RWPE1 (cell line): Measurements from ENCODE around the gene MYLK4.

Experiments used
- CTCF ChIA-PET: fragments of 350-600 bp; sonication (Branson Sonifier 250); formaldehyde crosslinking; extraction: SDS; loops from one replicate; lab custom pipeline; 2021; lab: Yijun Ruan, JAX
- POLR2A ChIA-PET: fragments of 400-600 bp; formaldehyde crosslinking; extraction: SDS; loops from one replicate; lab custom pipeline; 2020; ENCODE audit warnings: antibody characterized with exemption; ENCODE audit not compliant: low non-redundant PET; lab: Yijun Ruan, JAX
- DNase-seq: peaks from one replicate; pipeline ENCODE4 v3.0.0; 2012; ENCODE audit warnings: low spot score
- H3K27ac ChIP-seq: fragments of 450-650 bp; 2 replicates; pipeline ENCODE4 v1.5.1; 2017
- TF ChIP-seq, protein P1 (sequence below): fragments of 450-650 bp; conservative IDR thresholded peaks from 2 replicates; pipeline ENCODE4 v1.5.1; 2017; ENCODE audit warnings: low read depth, mild to moderate bottlenecking

The MYLK4 gene

DNA sequence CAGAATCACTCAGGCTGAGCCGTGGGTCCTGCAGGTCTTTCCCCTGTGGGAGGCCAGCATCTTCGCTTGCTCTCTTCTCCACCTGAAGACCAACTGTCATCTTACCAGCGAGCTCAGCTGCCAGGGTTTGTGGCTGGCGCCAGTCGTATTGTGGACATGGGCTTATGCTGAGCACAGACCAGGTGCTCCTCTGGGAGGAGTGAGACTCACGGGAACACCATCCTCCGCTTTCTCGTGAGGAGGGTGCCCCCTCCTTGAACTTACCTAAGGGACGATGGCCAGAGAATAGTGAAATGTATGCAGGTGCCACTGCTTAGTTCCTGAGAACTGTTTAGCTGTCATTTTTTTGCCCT is 31.6 kb upstream of the MYLK4 start:
- CTCF ChIA-PET: interaction anchor here (0.6 kb wide), 1 partner anchor 1338 kb away, joined by 5 read pairs; no protein-coding TSS in a partner anchor
- TF ChIP-seq, protein P1, sequence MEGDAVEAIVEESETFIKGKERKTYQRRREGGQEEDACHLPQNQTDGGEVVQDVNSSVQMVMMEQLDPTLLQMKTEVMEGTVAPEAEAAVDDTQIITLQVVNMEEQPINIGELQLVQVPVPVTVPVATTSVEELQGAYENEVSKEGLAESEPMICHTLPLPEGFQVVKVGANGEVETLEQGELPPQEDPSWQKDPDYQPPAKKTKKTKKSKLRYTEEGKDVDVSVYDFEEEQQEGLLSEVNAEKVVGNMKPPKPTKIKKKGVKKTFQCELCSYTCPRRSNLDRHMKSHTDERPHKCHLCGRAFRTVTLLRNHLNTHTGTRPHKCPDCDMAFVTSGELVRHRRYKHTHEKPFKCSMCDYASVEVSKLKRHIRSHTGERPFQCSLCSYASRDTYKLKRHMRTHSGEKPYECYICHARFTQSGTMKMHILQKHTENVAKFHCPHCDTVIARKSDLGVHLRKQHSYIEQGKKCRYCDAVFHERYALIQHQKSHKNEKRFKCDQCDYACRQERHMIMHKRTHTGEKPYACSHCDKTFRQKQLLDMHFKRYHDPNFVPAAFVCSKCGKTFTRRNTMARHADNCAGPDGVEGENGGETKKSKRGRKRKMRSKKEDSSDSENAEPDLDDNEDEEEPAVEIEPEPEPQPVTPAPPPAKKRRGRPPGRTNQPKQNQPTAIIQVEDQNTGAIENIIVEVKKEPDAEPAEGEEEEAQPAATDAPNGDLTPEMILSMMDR: no peak
- POLR2A ChIA-PET: no interaction called here
- H3K27ac ChIP-seq: peak overlapping the region; percentile 10; the same call in 1 of the 2 replicates
- no peak for DNase-seq

DNA sequence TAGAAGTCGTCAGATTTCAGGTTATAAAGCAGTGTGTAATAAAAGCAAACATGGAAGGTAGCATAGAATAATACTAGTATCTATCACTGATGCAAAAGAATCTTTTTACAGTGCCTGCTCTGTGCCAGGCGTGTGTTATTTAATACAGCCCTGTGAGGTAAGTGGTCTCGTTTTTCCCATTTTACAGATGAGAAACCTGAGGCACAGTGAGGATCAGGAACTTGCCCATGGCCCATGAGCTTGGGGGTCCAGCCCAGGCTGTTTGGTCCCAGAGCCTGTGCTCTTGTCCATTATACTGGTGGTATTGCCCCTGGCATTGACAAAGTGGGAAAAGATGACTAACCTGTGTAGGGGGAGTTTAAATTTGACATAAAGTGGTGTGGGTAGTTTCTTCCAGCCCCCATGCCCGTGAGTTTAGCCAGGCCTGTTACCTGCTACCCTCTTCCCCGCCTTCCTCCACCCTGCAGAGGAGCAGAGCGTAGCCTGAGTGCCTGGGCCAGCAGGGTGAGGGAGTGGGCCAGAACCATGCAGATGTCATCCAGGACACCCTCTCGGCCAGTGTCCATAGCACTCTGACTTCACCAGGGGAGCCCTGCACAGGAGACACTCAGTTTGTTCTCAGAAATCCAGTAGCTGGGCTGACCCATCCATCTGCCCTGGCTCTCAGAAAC is 31.1 kb upstream of the MYLK4 start:
- TF ChIP-seq, protein P1: no peak
- peak overlapping the region; percentile 10; the same call in 1 of the 2 replicates for H3K27ac ChIP-seq
- no peak for DNase-seq
- POLR2A ChIA-PET: no interaction called here
- CTCF ChIA-PET: interaction anchor here (0.8 kb wide), 1 partner anchor 21 kb away, joined by 3 read pairs; no protein-coding TSS in a partner anchor

DNA sequence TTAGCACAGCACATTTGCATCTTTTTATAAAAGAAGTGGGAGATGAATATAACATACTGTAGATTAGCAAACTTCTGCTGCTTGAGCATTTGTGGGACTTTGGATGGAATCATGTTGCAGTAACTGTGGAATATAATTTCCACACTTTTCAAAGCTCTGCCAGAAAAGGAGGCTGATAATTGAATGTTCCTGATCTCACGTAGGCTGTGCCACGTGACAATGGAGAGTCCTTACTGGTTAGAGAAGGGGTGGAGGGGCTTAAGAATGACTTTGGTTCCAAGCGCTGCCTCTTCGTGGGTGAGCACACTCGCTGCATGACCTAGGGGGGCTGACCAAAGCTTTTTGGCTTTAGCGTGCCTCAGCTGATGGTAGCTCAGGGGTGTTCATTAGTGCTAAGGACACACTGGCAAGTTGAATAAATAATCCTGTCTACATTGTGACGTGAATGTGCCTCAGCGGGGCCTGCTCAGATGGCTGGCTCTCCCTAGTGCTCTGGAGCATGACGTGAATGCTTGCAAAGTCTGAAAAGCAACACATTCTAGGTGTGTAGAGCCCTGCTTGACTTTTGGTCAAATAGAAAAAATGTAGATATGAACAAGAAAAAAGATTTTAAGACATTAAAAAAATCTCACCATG is 29.5 kb upstream of the MYLK4 start:
- TF ChIP-seq, protein P1: no peak
- ChIA-PET POLR2A (interaction anchor here (0.6 kb wide), 1 partner anchor 8 kb away, joined by 7 read pairs; no protein-coding TSS in a partner anchor), CTCF (interaction anchor here (0.6 kb wide), 1 partner anchor 192 kb away, joined by 4 read pairs; no protein-coding TSS in a partner anchor)
- no peak for DNase-seq
- H3K27ac ChIP-seq: no peak overlapping the region

DNA sequence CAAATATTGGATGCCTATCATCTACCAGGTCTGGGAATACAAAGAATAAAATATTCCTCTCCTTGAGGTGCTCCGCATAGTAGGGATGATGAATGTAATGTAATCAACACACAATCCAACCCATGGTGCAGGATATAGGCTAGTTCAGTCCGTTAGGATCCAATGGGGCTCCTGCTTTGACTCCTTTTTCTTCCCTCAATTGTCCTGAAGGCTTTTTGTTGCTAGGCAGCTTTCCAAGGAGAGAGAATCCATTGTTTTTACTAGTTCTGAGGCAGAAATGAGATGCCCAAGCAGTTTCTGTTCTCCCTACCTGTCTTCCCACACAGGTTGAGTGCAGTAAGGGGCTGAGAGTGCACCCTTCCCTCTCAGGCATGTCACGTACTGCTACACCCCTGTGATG is 26.5 kb upstream of the MYLK4 start:
- DNase-seq: no peak
- ChIA-PET CTCF (interaction anchor here (0.6 kb wide), 1 partner anchor 39 kb away, joined by 3 read pairs; no protein-coding TSS in a partner anchor), POLR2A (no interaction called here)
- TF ChIP-seq, protein P1: no peak
- H3K27ac ChIP-seq: no peak overlapping the region

DNA sequence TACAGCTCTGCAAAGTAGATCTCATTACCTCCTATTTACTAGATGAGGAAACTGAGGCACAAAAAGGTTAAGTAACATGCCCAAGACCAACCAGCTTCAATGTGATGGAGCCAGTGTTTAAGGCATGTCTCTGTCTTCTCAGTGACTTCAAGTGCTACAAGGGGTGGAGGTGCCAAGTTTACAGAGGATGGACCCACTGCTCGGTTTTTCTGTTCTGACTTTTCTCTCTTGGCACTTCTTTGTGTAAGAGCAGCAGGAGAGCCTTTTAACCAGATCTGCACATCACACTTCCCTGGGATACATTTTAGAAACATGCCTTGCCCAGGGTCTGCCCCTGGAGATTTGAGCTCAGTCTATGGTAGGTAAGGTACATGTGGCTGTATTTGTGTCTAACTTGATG is 24.3 kb upstream of the MYLK4 start:
- no peak for DNase-seq
- TF ChIP-seq, protein P1: no peak
- no peak overlapping the region for H3K27ac ChIP-seq
- ChIA-PET CTCF (no interaction called here), POLR2A (no interaction called here)

DNA sequence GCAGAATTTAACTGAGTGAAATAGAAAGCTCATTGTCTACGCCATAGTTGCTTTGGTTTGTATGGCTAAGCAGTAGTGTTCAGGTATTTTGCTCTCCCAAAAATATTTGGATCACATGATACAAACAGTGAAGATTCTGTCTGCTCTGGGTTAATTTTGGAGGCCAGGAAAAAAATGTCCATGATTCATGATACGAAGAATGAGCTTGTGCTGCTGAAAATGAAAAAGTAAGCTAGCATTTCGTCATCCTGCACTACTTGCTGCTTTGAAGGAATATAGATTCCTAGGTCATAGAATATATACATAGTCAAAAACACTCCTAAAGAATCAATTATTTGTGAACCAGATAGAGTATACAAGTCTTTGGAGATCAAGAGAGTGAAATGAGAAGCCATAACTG is 22.7 kb upstream of the MYLK4 start:
- CTCF ChIA-PET: interaction anchor here (1.2 kb wide), 1 partner anchor 23 kb away, joined by 4 read pairs; the partner anchor contains the start of gene MYLK4
- POLR2A ChIA-PET: no interaction called here
- DNase-seq: no peak
- TF ChIP-seq, protein P1: no peak
- no peak overlapping the region for H3K27ac ChIP-seq
